ENCODE results near the gene SF1. TPM values are rescaled to one million over a fixed set of nuclear protein-coding genes. Genes with fewer than 3 reads are reported as not detected.

The SF1 gene
- total RNA-seq, 2 donors from 2014 or later: 150 to 470 TPM

DNA sequence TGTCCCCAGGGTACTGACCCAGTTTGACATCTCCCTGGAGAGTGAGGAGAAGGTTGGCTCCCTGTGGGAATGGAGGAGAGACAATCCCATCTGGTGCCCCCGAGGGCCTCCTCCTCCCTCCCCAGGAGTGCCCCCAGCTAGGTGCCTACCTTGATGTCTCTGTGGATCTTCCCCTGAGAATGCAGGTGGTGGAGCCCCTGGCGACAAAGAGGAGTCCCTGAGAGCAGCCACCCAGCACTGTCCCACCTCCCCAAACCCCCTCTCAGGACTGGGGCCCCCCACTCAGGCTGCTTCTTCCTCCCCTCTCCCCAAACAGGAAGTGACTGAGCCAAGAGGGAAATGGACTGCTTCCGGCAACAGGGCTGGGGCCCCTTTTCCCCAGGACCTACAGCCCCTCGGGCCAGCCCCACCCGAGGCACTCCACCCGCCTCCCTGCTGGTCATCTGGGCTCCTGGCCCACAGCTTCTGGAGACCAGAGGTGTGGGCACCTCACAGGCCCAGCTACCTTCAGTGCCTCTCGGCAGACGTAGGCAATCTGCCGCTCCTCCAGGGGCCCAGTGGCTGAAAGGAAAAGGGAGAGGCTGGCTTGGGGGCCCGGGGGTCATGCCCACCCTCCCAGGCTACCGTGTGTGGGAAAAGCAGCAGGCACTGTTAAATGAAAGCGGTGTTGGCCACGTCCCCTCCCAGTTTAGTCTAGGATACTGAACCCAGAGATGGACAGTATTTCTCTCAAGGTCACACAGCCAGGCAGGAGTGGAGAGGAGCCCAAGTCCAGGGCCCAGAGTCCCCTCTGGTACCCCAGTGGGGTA, 23.4 kb upstream of the SF1 start:
- Histone ChIP-seq H3K4me1 (peaks cover 17% of the 10 kb centered on the region), H3K9me3 (no peaks in the 10 kb centered on the region), H3K36me3 (replicated peaks in 1 of 2; ENCODE audit: insufficient read depth in 1 of 2, low read depth in 2 of 2) (no peaks in the 10 kb centered on the region), H3K4me3 (no peak overlapping the region), H3K27ac (peak overlapping the region in 3 of 4 donors; percentile 59 to 70 (median 65)), H3K27me3 (no peaks in the 10 kb centered on the region)
- 59 to 60% methylated on average over 6 to 13 of the region's 13 CpGs for WGBS, 2 donors
- intact Hi-C loops (cut with DNase I): no loop called here
- TF ChIP-seq, protein P1, sequence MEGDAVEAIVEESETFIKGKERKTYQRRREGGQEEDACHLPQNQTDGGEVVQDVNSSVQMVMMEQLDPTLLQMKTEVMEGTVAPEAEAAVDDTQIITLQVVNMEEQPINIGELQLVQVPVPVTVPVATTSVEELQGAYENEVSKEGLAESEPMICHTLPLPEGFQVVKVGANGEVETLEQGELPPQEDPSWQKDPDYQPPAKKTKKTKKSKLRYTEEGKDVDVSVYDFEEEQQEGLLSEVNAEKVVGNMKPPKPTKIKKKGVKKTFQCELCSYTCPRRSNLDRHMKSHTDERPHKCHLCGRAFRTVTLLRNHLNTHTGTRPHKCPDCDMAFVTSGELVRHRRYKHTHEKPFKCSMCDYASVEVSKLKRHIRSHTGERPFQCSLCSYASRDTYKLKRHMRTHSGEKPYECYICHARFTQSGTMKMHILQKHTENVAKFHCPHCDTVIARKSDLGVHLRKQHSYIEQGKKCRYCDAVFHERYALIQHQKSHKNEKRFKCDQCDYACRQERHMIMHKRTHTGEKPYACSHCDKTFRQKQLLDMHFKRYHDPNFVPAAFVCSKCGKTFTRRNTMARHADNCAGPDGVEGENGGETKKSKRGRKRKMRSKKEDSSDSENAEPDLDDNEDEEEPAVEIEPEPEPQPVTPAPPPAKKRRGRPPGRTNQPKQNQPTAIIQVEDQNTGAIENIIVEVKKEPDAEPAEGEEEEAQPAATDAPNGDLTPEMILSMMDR (IDR thresholded peaks at IDR 0.05): no peak
- TF ChIP-seq POLR2A (IDR thresholded peaks at IDR 0.05): no peak
- ATAC-seq: no peak
- DNase-seq: no peak

DNA sequence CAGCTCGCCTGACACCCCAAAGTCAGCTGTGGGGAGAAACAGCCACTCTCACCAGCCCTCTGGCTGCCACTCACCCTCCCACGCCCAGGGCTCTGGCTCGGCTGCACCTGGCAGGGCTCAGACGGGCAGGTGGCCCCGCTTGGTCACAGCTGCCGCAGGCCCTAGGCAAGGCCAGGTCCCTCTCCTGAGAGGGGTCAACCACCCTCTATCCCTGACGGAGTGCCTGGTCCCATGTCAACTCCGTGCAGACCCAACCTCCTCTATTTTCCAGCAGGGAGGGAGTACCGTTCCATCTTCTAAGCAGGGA, 22.8 kb upstream of the SF1 start:
- ATAC-seq: no peak
- intact Hi-C loops (cut with DNase I): no loop called here

DNA sequence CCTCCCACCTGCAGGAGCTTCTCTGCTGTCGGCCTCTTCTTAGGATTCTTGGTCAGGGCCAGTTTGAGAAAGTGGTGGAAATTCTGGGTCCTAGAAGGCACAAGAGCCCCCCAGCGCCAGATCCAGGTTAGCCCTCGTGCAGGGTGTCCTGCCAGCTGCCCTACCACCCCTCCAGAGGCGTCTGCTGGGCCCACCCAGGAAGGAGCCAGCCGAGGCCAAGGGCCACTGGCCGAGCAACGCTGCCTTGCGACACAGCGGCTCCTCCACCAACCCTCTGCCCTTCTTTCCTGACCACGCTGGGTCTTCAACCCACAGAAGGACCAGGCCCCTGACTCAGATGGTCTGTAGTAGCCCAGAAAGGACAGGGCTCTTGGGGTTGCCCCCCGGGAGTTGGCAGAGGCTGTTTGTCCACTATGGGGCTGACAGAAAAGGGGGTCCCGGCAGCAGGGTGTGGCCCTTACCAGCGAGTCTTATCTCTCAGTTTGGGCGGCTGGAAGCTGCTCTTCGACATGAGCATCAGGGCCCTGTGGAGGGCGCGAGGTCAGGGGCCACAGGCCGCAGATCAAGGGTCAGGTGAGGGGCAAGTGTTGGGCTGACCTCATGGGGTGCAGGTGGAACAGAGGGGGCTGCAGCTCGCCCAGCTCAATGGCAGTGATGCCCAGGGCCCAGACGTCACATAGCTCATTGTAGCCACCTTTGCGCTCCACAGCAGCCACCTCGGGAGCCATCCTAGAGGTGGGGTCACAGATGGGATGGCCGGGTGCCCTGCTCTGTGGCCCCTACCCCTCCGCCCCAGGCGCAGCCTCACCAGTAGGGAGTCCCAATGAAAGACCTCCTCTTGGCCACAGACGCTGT, 22.2 kb upstream of the SF1 start:
- H3K27ac ChIP-seq: no peak overlapping the region
- intact Hi-C loops (cut with DNase I): no loop called here
- H3K4me1 ChIP-seq: peaks cover 17% of the 10 kb centered on the region
- WGBS, 2 donors: 79 to 98% methylated on average over 10 to 23 of the region's 26 CpGs
- no peak overlapping the region for H3K4me3 ChIP-seq
- ATAC-seq (no peak), DNase-seq (no peak)
- H3K36me3 ChIP-seq (replicated peaks in 1 of 2; ENCODE audit: insufficient read depth in 1 of 2, low read depth in 2 of 2): no peaks in the 10 kb centered on the region
- H3K9me3 ChIP-seq: no peaks in the 10 kb centered on the region
- H3K27me3 ChIP-seq: no peaks in the 10 kb centered on the region
- no peak for TF ChIP-seq POLR2A (IDR thresholded peaks at IDR 0.05)
- TF ChIP-seq, protein P1 (IDR thresholded peaks at IDR 0.05): no peak

More for the DNA sequence above, 22.8 kb upstream of the SF1 start:
- Histone ChIP-seq H3K9me3 (no peaks in the 10 kb centered on the region), H3K36me3 (replicated peaks in 1 of 2; ENCODE audit: insufficient read depth in 1 of 2, low read depth in 2 of 2) (no peaks in the 10 kb centered on the region), H3K27me3 (no peaks in the 10 kb centered on the region), H3K4me1 (peaks cover 17% of the 10 kb centered on the region), H3K4me3 (no peak overlapping the region), H3K27ac (peak overlapping the region in 1 of 4 donors; percentile 65)
- WGBS, 2 donors: 83% methylated on average over 8 of the region's 9 CpGs; no CpG with 5 or more reads in 1 of the 2 donors
- DNase-seq: no peak
- TF ChIP-seq POLR2A (IDR thresholded peaks at IDR 0.05): no peak
- TF ChIP-seq, protein P1 (IDR thresholded peaks at IDR 0.05): no peak

DNA sequence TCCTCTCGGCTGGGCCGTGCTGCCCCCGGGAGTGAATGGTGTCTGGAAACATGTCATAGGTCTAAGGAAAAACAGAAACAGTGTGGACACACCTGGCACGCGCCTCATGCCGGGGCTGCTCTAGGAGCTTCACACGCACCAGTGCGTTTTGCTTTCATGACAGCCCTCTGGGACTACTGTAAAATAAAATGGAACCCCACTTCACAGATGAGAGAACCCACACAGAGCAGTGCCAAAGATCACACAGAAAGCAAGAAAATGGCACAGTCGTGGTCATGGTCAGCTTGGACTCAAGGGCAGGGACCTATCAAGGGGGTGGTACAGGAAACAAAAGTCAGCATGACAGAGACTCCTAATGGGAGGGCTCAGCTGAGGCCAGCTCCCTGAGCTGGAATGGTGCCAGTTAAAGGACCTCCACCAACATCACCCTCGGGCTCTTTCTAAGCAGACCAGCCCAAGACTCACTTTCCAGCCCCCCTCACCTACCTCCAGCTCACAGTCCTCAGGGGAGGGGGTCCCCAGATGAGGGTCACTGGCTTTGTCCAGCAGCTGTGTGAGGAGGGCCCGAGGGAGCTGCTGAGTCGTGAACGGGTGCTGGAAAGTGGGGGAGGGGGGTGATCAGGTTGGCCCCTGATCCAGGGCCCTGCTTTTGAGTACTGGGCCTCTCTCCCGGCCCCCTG, 21.4 kb upstream of the SF1 start:
- Histone ChIP-seq H3K9me3 (no peaks in the 10 kb centered on the region), H3K27me3 (no peaks in the 10 kb centered on the region), H3K4me3 (no peak overlapping the region), H3K36me3 (replicated peaks in 1 of 2; ENCODE audit: insufficient read depth in 1 of 2, low read depth in 2 of 2) (no peaks in the 10 kb centered on the region), H3K27ac (no peak overlapping the region), H3K4me1 (peaks cover 17% of the 10 kb centered on the region)
- WGBS, 2 donors: 70 to 79% methylated on average over 12 to 14 of the region's 14 CpGs
- TF ChIP-seq POLR2A (IDR thresholded peaks at IDR 0.05): no peak
- TF ChIP-seq, protein P1 (IDR thresholded peaks at IDR 0.05): no peak
- intact Hi-C loops (cut with DNase I): no loop called here
- ATAC-seq: no peak
- no peak for DNase-seq
